CD4-positive, alpha-beta T cell treated with Interleukin-10 for 1 hour (primary cell): ENCODE data around the gene PBX3.

Experiments used
- DNase-seq: peaks from one replicate; pipeline ENCODE4 v3.0.0-alpha.2; 2020

Gene PBX3

DNA sequence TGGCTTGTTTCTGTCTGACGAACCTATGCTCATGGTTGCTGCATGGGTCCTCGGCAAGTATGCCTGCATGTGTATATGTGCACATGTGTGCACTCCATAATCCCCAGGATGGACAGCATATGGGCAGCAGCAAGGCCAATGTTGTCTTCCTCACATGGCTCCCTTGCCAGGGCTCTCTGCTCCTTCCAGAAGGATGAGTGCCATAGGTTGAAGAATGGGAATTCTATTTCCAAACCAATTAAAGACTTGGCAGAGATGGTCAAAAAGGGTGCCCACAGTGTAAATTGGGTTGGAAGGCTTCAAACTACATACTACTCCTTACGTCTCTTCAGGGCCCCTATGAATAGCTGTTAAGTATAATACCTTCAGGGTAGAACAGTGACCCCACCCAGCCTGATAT, 212.1 kb downstream of the PBX3 start:
- no peak for DNase-seq

DNA sequence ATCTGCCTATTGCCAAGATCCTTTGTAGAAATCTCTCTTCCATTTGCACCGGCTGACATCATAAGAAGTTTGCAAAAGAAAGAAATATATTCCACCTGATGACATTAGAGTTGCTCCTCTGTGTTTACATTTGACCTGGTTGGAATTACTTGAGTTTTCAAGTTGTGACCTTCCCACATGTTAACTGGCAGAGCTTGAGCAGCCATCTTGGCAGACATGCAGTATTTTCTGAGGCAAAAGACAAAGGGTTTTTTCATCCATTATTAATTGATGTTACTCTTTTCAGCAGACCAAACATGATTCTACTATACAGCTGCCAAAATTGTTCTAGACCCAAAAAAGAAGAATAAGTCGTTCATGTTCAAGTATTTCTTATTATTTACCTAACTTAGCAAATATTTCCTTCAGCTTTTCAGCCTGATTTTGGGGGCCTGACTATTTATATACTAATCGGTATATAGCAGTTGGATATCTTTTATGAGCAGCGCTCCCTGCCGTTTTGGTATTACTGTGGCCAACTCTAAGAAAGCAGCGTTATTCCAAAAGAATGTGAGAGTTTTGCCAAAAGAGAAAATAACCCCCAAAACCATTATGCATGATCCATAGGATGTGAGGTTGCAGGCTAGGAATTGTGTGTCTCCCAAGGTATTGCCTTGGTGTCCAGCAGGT, 212.9 kb downstream of the PBX3 start:
- DNase-seq: no peak

DNA sequence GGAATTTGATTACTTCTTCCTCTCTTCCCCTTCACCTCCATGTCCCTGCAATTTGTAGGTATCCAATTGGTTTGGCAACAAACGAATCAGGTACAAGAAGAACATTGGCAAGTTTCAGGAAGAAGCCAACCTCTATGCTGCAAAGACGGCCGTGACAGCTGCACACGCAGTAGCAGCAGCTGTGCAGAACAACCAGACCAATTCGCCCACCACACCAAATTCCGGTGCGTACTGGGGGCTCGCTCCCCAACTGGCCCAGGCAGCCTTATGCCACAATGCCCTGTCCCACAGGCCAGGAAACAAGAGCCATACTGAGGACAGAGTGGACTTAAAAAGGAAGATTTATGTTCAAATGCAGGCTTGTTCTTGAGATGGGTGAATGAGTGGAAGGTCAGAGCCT, 213.5 kb downstream of the PBX3 start:
- DNase-seq: no peak

DNA sequence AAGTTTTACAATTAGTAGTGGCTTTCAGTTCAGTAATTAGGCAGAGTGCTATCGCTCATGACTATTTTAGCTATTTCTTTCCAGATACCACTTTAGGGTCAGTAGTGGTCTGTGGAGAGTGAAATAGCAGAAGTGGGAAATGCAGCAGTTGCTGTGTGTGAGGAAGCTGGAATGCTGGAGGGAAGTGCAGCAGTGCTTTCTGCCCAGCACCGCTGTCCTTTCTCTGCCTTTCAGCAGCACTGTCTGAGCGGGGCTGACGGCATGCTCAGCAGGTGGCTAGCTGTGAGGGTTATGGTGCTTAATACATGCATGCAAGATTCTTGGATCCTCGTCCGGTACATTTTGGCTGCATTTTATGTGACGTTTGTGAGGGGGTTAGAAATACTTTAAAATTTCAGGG, 213.9 kb downstream of the PBX3 start:
- no peak for DNase-seq

DNA sequence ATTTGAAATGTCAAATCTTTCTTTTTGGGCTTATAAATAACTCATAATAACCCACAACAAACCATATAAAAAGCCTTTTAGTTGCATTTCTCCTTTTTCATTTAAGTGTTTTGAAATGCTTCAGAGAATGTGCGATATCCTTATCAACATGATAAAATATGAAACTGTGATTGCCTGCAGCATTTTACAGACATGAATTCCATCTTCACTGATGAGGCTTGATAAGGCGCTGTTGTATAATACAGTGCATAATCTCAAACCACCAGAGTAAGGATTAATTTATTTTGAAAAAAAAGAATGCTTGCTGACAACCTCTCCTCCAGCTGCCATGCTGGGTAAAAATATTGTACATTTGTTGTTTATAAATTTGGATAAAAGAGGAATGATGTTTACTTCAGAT, 216.8 kb downstream of the PBX3 start:
- DNase-seq: no peak

DNA sequence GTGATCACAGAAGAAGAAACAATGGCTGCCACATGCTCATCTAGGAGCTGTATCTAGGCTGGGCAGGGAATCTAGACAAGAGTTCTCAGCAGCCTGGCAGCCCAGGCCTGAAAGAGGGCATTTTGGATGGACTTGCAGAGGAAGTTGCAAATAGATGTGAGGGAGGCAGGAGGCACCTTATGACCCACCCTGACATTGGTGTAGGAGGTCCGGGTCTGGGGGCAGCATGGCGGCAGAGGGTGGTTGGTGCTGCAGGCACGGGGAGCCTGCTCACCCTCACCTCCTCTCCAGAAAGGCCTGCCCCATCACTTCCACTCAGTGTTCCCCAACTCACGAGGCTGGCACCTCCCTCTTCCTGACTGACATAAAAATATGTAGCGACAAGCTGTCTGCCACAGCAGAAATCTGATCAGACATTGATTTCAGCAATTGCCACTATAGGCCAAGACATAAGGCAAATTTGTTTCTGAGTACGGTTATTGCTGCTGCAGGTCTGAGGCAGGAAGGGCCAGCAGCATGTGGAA, 217.6 kb downstream of the PBX3 start:
- no peak for DNase-seq

DNA sequence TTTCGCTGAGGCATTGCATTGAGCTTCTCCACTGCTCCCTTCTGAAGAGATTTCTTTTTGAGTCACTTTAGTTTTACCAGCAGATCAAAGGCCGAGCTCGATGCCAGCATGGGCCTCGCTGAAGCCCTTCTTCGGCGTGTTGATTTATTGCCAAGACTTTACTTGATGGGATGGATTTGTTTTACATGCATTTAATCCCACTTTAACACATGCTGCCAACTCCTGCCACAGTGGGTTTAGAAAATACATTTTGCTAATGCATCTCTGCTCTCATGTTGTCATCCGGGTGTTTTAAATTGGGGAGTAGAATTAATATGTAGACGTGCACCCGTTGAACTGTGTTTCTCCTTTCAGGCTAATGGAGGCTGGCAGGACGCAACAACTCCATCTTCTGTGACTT, 218.3 kb downstream of the PBX3 start:
- DNase-seq: no peak

DNA sequence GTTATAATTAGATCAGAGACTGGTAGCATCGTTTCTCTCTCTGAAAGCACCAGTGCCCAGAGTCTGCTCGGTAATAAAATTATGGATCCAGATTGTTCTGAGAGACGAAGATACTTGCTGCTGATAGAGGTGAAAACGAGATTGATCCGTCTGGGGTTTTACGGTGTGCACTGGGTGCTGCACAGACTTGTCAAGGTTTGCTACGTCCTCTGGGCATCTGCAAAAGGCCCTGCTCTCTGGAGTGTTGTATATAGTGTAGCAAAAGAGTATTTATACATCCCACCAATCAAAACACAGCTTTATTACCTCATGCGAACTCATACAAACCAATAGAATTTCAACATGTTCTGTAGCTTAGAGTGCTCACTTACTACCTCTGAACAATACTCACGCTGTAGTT, 219.3 kb downstream of the PBX3 start:
- no peak for DNase-seq

DNA sequence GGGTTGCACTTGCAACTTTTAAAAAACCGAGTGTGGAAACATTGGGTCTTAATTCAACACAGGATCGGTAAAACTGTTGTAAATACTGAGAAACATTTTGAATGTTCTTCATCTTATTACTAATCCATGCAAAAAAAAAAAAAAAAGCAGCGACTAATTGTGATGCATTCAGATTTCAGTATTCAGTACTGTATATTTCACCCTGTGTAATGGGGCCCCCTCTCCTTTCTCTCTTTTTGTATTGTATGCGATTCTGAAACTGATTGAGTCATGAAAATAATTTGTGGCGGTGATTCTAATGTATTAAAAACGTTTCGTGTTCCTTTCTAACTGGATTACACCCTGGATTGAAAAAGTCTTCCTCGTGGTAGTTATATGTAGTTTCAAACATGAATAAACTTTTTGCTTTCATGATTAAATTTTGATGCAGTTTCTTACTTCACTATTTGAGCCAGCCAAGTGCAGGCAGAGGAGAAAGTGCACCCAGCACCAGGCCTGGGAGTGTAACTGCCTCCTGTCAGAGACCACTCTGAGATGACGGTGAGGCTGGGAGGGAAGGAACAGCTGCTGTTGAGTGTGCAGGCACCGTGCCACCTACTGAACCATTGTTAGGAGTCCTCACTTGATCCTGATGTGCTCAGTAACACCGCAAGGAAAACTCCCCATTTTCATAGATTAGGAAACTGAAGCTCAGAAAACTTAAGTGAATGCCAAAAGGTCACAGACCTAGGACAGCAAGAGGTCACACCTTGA, 220.0 kb downstream of the PBX3 start:
- DNase-seq: no peak

DNA sequence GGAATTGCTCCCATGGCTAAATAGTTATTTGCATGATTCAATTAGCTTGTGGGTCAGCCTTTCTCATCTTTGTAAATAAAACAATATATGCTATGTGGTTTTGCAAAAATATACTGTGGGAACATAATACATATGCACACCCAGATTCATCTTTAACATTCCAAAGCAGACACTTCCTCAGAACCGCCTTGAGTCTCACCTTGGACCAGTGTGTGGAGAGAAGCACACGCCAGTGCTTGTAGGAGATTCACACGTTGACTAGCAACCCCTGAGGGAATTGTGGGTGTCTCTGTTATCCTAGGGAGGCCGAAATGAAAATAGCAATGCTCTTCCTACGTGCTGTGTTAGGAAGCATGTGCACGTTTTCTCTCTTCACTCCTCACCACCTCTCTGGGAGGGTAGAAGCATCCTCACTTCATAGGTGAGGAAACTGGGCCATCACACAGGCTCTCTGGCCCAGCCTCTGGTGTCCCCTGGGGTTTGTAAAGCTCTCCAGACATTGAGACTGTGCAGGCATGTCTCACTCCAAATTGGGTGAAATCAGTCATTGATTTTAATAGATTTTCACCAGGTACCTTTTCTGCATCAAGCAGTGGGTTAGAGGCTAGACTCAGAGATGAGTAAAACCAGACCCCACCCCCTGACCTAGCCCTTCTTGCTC, 221.7 kb downstream of the PBX3 start:
- no peak for DNase-seq

DNA sequence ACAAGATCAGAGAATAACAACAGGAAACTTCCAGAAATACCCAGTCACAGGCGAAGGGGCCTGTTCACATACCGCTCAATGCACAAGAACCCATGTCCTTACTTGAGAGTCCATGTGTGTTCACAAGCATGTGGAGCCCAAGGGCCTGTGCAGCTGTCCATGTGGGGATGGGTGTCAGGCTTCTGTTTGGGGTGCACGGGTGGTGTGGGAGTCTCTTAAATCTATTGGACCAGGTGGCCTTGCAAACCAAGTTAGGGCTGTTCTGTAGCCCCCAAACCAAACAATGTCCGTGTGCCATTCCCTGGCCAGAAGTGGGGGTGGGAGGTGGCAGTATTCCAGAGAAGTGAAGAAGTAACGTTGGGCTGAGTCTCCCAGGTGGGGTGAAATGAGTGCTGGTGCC, 222.3 kb downstream of the PBX3 start:
- DNase-seq: no peak

DNA sequence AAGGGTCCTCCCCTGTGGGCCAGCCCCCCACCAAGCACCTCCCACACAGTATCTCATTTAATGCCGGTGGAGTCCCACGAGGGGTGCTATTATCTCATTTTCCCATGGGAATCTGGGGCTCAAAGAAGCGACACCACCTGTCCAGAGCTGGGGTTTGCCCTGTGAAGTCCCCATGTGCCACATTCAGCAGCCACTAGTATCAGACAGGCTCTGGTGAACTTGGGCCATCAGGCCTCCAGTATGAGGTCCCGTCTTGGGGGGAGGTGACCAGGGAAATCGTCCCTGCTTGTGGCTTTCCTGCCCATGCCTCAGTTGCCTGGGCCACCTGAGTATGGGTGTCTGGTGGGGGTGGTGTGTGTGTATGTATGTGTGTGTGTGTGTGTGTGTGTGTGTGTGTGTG, 222.7 kb downstream of the PBX3 start:
- no peak for DNase-seq

DNA sequence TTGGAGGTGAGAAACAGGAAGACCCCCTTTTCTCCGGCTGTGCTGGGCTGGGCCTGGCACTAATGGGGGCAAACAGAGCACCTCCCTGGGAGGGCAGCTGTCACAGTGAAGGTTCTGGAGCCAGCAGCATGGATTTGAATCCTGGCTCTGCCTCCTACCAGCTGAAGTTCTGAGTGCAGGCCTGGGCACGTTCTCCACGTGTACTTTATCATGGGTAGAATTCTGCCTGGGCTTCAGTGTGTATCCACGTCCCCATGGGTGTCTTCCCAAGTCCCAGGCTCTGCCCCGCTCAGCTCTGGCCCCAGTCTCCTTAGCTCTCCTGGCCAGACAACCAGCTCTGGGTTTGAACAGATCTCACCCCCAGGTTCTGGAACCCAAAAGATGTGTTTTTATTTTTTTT, 223.2 kb downstream of the PBX3 start:
- no peak for DNase-seq

DNA sequence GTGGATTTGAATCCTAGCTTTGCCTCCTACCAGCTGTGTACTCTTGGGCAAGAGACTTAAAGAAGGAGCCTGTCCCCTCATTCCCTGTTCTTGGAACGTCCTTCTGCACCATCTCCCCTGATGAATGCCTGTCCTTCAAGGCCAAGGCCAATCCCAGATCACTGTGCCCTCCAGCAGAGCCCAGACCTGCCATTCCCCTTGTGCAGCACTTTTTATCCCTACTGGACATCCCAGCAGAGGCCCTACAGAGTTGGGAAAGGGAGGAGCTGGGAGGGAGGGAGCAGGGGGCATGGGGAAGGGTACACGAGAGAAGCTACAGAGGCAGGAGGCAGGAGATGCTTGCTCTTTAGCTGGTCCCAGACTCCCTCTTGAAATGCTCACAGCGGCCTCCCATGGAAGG, 223.9 kb downstream of the PBX3 start:
- DNase-seq: no peak

DNA sequence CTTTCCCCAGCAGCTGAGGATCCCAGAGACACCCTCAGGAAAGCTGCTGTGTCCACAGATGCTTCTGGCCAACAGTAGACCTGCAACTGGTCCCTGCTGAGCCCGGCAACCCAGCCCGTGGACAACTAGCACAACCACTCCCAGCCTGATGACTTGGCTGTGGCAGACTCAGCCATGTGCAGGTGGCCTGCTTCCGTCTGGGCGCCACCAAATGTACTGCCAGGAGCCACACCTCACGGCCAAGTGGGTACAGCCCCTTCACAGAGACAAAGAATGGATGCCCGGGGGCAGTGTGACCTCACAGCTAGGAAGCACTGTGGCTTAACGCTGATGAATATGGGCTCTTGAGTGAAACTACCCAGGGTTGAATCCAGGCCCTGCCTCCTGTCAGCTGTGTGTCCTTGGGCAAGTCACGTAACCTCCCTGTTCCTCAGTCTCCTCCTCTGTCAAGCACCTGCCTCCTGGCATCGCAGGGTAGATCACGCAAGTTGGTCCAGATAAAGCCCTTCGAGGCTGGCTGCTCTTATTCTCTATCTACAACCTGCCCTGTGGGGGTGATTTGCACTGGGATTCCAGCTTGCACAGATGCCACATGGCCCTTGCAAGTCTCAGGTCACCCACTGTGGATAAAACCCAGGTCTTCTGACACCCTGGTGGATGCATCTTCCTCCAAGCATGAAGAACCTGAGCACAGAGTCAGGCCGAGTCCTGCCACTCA, 225.0 kb downstream of the PBX3 start:
- no peak for DNase-seq

DNA sequence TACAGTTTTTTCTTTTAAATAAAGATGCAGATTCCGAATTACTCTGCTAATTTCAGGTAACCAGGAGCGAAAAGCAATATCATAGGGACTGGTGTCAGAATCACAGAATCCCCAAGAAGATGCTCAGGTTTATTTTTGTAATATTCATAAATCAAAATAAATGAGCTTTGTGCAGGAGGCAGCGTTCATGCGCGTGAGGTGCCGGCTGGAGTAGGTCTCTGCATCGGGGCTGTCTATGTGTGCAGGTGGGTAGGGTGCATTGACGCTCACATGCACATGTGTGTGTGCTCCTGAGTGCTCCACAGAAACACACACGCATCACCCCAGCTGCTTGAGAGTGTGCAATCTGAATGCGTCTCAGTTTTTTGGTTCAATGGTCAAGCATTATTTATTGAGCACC, 226.4 kb downstream of the PBX3 start:
- DNase-seq: no peak

DNA sequence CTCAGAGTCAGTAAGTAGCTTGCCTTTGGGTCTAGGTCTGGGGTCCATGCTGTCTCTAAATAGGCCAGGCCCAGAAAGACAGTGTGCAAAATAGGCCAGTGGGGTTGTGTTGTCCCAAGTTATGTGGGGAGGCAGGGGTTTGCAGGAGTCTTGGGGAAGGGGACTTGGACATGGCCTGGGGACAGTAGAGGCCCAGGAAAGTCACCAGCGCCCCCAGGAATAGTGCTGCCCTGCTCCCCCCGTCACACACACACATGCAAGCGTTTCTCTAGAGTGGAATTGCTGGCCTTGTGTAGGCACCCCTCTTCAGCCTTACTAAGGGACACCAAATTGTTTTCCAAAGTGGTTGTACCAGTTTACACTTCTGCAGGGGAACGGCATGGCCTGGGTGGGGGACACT, 227.5 kb downstream of the PBX3 start:
- DNase-seq: no peak

DNA sequence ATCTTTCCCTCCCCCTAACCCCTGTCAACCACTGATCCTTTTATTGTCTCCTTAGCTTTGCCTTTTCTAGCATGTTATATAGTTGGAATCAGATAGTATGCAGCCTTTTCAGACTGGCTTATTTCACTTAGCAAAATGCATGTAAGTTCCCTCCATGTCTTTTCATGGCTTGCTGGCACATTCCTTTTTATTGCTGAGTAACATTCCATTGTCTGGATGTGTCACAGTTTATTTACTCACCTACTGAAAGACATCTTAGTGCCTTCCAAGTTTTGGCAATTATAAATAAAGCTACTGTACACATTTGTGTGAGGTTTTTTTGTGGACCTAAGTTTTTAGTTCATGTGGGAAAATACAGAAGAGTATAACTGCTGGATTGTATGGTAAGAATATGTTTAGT, 230.1 kb downstream of the PBX3 start:
- DNase-seq: no peak

DNA sequence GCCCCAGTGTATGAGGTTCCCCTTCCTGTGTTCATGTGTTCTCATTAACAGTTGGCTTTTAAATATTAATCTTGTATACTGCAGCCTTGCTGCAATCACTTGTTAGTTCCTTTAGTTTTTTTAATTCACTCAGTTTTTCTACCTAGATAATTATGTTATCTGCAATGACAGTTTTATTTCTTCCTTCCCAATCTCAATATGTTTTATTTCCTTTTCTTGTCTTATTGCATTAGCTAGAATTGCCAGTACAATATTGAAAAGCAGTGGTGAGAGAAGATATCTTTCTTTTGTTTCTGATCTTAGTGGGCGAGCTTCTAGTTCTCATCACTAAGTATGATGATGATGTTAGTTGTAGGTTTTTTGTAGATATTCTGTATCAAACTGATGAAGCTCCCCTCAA, 232.2 kb downstream of the PBX3 start:
- no peak for DNase-seq

DNA sequence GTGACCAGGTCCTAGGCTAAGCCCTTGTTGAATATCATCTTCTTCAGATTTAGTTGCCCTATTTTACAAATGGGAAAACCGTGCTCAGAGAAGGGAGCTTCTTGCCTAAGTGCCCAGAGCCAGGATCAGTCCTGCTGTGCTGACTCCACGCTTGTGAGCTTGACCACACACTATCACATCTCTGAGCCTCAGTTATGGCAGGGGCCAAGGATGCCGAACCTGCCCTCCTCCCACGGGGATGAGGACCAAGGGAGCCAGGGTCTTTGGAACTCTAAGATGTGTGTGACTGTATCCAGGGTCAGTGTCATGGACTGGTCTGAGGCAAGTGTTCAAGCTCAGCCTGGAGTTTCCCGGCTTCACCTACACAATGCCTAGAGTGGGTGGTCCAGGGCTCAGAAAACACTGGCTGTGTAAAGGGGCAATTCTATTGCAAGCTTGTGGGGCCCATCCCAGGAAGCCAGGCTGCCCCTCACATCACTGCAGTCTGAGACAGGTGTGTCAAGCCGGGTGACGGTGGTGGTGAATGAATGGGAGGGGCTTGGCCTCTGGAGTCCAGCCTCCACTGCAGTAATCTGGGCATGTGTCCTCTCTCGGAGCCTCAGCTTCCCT, 235.7 kb downstream of the PBX3 start:
- no peak for DNase-seq

DNA sequence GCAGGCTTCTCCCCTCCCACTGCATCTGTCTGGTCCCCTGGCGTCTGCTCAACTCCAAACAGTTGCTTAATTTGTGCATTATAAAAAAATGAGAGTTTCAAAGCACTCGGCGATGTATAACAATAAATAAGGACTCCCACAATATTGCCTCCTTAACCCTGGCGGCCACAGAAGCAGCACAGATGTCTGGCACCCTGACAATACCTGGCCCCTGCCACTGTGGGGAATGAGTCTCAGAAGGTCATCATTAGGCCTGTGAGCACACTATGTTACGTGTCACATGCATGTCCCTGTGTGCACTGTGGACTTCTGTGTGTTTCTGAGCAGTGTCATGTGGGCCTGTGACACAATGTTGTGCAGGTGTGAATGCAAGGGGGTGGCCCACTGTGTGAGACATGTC, 236.5 kb downstream of the PBX3 start:
- no peak for DNase-seq

DNA sequence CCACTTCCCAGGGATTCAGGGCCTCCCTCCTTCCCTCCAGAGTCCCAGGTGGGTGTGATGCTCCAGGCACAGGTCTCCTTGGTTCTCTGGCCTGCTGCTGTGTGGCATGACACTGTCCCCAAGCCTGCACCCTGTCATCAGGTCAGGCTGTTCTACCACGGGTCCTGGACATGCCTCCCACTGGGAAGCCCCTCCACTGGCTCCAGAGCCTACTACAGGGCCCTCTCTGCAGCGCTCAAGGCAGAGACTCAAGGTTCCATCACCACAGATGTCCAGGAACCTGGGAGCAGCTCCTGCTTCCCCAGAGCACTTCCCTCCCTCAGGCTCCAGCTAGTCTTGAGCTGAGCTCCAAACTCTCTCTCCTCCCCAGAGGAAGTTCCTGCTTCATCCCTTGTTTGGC, 237.3 kb downstream of the PBX3 start:
- DNase-seq: no peak
